ENCODE results near the gene LMBR1L. TPM values are rescaled to one million over a fixed set of nuclear protein-coding genes. Genes with fewer than 3 reads are reported as not detected.

The LMBR1L gene
- total RNA-seq, 1 experiment from 2014 or later: 47.2 TPM

GRCh38 chr12:49088932-49089330 lies 21.7 kb downstream of the LMBR1L start:
- H3K4me1 ChIP-seq (ENCODE audit: insufficient read depth, low read length, poor library complexity, severe bottlenecking): peaks cover 9% of the 10 kb centered on the region
- peak overlapping the region; percentile 34 for H3K4me3 ChIP-seq (ENCODE audit: low read depth, low read length, poor library complexity, severe bottlenecking)
- intact Hi-C loops (cut with micrococcal nuclease; ENCODE audit: unreplicated experiment): loop anchor here (1.0 to 2.0 kb wide), 2 partner anchors 32 to 146 kb away; no protein-coding TSS in a partner anchor
- CTCF ChIA-PET: interaction anchor here (0.6 to 2.7 kb wide), 20 partner anchors 9 to 164 kb away, joined by 3 to 34 read pairs (median 6); partner anchors contain the start of genes LMBR1L and RHEBL1
- H3K27ac ChIP-seq (ENCODE audit: low read depth, low read length, poor library complexity, severe bottlenecking): no peak overlapping the region
- TF ChIP-seq EZH2 (IDR thresholded peaks at IDR 0.05; ENCODE audit: borderline replicate concordance, low read depth, low read length, poor library complexity, severe bottlenecking): no peak
- TF ChIP-seq, protein P1, sequence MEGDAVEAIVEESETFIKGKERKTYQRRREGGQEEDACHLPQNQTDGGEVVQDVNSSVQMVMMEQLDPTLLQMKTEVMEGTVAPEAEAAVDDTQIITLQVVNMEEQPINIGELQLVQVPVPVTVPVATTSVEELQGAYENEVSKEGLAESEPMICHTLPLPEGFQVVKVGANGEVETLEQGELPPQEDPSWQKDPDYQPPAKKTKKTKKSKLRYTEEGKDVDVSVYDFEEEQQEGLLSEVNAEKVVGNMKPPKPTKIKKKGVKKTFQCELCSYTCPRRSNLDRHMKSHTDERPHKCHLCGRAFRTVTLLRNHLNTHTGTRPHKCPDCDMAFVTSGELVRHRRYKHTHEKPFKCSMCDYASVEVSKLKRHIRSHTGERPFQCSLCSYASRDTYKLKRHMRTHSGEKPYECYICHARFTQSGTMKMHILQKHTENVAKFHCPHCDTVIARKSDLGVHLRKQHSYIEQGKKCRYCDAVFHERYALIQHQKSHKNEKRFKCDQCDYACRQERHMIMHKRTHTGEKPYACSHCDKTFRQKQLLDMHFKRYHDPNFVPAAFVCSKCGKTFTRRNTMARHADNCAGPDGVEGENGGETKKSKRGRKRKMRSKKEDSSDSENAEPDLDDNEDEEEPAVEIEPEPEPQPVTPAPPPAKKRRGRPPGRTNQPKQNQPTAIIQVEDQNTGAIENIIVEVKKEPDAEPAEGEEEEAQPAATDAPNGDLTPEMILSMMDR (conservative IDR thresholded peaks at IDR 0.05; ENCODE audit: low read depth, low read length): no peak
- no peaks in the 10 kb centered on the region for H3K9me3 ChIP-seq (ENCODE audit: low read depth, low read length, poor library complexity, severe bottlenecking)
- no peak for DNase-seq (ENCODE audit: low spot score)
- H3K27me3 ChIP-seq (replicated peaks; ENCODE audit: insufficient read depth, low read depth, low read length, poor library complexity): peaks cover 53% of the 10 kb centered on the region
- BruUV-seq (replicated peaks): no TSS peak
- H3K36me3 ChIP-seq (ENCODE audit: insufficient read depth, low read length, poor library complexity, severe bottlenecking): no peaks in the 10 kb centered on the region
- POLR2A ChIA-PET (ENCODE audit: low non-redundant PET): interaction anchor here (0.6 kb wide), 2 partner anchors 69 to 153 kb away, joined by 3 to 10 read pairs; no protein-coding TSS in a partner anchor

DNA sequence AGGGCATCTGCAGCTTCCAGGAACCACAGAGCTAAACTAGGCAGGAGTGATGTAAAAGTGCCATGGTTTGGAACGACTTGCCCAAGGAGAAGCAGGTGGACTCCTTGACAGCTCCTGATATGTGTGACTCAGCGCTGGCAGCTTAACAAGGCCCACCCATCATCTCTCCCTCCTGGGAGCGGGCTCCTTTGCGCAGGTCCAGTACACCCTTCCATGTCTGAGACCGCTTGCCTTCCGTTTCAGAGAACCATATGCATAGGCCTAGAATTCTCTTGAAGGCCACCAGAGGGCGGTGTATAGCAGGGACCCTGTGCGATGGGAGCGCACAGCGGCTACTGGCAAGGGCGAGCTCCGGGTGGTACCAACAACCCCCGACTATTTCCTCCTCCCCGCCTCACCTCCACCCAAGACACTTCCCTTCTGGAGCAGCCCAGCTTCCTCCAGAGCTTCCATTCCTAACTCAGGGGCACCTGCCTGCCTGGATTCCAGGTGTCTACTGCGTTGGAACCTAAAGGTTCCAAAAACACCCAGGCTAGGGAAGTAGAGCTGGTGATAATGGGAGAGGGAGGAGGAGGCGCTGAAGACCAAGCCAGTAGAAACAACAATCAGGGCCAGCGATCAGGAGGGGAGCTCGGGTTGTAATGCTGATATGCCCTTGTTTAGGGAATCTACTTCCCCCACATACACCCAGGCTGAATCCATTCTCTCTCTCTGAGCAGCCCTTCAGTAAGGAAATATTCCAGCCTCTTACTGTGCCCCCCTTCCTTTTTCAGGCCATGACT lies 22.3 kb downstream of the LMBR1L start:
- peaks cover 47% of the 10 kb centered on the region for H3K27me3 ChIP-seq (replicated peaks; ENCODE audit: insufficient read depth, low read depth, low read length, poor library complexity)
- intact Hi-C loops (cut with micrococcal nuclease; ENCODE audit: unreplicated experiment): loop anchor here (1.0 to 2.0 kb wide), 2 partner anchors 32 to 147 kb away; no protein-coding TSS in a partner anchor
- TF ChIP-seq, protein P1 (conservative IDR thresholded peaks at IDR 0.05; ENCODE audit: low read depth, low read length): peak; percentile 96
- TF ChIP-seq EZH2 (IDR thresholded peaks at IDR 0.05; ENCODE audit: borderline replicate concordance, low read depth, low read length, poor library complexity, severe bottlenecking): no peak
- no TSS peak for BruUV-seq (replicated peaks)
- H3K36me3 ChIP-seq (ENCODE audit: insufficient read depth, low read length, poor library complexity, severe bottlenecking): no peaks in the 10 kb centered on the region
- no peak overlapping the region for H3K27ac ChIP-seq (ENCODE audit: low read depth, low read length, poor library complexity, severe bottlenecking)
- H3K9me3 ChIP-seq (ENCODE audit: low read depth, low read length, poor library complexity, severe bottlenecking): no peaks in the 10 kb centered on the region
- peak; percentile 93 for DNase-seq (ENCODE audit: low spot score)
- CTCF ChIA-PET: interaction anchor here (0.6 to 2.7 kb wide), 23 partner anchors 10 to 329 kb away, joined by 3 to 34 read pairs (median 5); partner anchors contain the start of genes LMBR1L and RHEBL1
- H3K4me3 ChIP-seq (ENCODE audit: low read depth, low read length, poor library complexity, severe bottlenecking): peak overlapping the region; percentile 34
- POLR2A ChIA-PET (ENCODE audit: low non-redundant PET): interaction anchor here (0.6 to 0.7 kb wide), 4 partner anchors 8 to 153 kb away, joined by 3 to 10 read pairs (median 6); no protein-coding TSS in a partner anchor
- peaks cover 9% of the 10 kb centered on the region for H3K4me1 ChIP-seq (ENCODE audit: insufficient read depth, low read length, poor library complexity, severe bottlenecking)

GRCh38 chr12:49086116-49086515 lies 24.5 kb downstream of the LMBR1L start:
- CTCF ChIA-PET: no interaction called here
- Histone ChIP-seq H3K27ac (ENCODE audit: low read depth, low read length, poor library complexity, severe bottlenecking) (no peak overlapping the region), H3K9me3 (ENCODE audit: low read depth, low read length, poor library complexity, severe bottlenecking) (no peaks in the 10 kb centered on the region), H3K4me3 (ENCODE audit: low read depth, low read length, poor library complexity, severe bottlenecking) (no peak overlapping the region), H3K36me3 (ENCODE audit: insufficient read depth, low read length, poor library complexity, severe bottlenecking) (no peaks in the 10 kb centered on the region), H3K4me1 (ENCODE audit: insufficient read depth, low read length, poor library complexity, severe bottlenecking) (peaks cover 9% of the 10 kb centered on the region), H3K27me3 (replicated peaks; ENCODE audit: insufficient read depth, low read depth, low read length, poor library complexity) (peaks cover 25% of the 10 kb centered on the region)
- no peak for DNase-seq (ENCODE audit: low spot score)
- POLR2A ChIA-PET (ENCODE audit: low non-redundant PET): no interaction called here
- intact Hi-C loops (cut with micrococcal nuclease; ENCODE audit: unreplicated experiment): no loop called here
- no TSS peak for BruUV-seq (replicated peaks)
- TF ChIP-seq, protein P1 (conservative IDR thresholded peaks at IDR 0.05; ENCODE audit: low read depth, low read length): no peak
- TF ChIP-seq EZH2 (IDR thresholded peaks at IDR 0.05; ENCODE audit: borderline replicate concordance, low read depth, low read length, poor library complexity, severe bottlenecking): no peak

Data from A673 (cell line).